Breast epithelium (tissue), 4 donors: Measurements from ENCODE around the gene TRPV6. TPM values are rescaled to one million over a fixed set of nuclear protein-coding genes. Genes with fewer than 3 reads are reported as not detected.

ENCODE experiments used
- DNase-seq, 2 donors: peaks; one replicate each; pipeline ENCODE4 v3.0.0-alpha.2; 2019; ENCODE audit warnings: low spot score in 2 of 2
- H3K27ac ChIP-seq, 2 donors: fragments of 200-600 bp; sonication (generic) in 1 of 2; one replicate each; pipeline ENCODE4 v1.5.1; 2016 to 2019; ENCODE audit warnings: mild to moderate bottlenecking in 1 of 2
- H3K27me3 ChIP-seq, 2 donors: fragments of 200-600 bp; sonication (generic) in 1 of 2; one replicate each; pipeline versions ENCODE4 v1.5.1 to v1.6.0; 2017 to 2019; ENCODE audit warnings: control low read depth in 1 of 2, mild to moderate bottlenecking in 1 of 2
- H3K36me3 ChIP-seq: fragments of 200-600 bp; one replicate; pipeline ENCODE4 v1.5.1; 2019
- H3K4me1 ChIP-seq, 2 donors: fragments of 200-600 bp; sonication (generic); one replicate each; pipeline ENCODE4 v1.5.1; 2016 to 2019; ENCODE audit warnings: control low read depth in 1 of 2
- H3K4me3 ChIP-seq, 3 donors: fragments of 200-600 bp; sonication (generic); 1 replicate in 2 of 3; 2 replicates in 1 of 3; pipeline ENCODE4 v1.5.1; 2016 to 2019; ENCODE audit warnings: mild to moderate bottlenecking in 3 of 3, moderate library complexity in 2 of 3
- H3K9me3 ChIP-seq, 2 donors: fragments of 200-600 bp; sonication (generic) in 1 of 2; one replicate each; pipeline ENCODE4 v1.5.1; 2016 to 2019; ENCODE audit warnings: control low read depth in 1 of 2
- CTCF ChIP-seq, 3 donors: fragments of 450-650 bp; IDR thresholded peaks; one replicate each; pipeline ENCODE4 v1.5.1; 2016 to 2017; ENCODE audit warnings: antibody characterized with exemption in 3 of 3, mild to moderate bottlenecking in 3 of 3, moderate library complexity in 3 of 3
- POLR2A ChIP-seq: fragments of 450-650 bp; IDR thresholded peaks from one replicate; pipeline ENCODE4 v1.6.1; 2016; ENCODE audit warnings: antibody characterized with exemption, mild to moderate bottlenecking, moderate library complexity
- POLR2AphosphoS5 ChIP-seq, 3 donors: sonication (generic); formaldehyde crosslinking; IDR thresholded peaks; one replicate each; pipeline ENCODE4 v1.6.1; 2017; ENCODE audit warnings: antibody characterized with exemption in 3 of 3
- intact Hi-C: fragments of 100-400 bp; cut with DNase I; formaldehyde crosslinking; loops from one replicate; pipeline ENCODE4 v1.15.1; 2023; ENCODE audit warnings: low total_unique reads
- total RNA-seq, 3 donors: library from RNA; depleted of rRNA; stranded (reverse); fragments of >200 nt; gene quantifications; one replicate each; pipeline ENCODE4 v1.1.0, GENCODE V29; 2016

TRPV6 gene
- total RNA-seq, 3 donors from 2014 or later: under 0.01 to 19.8 (median 13.4) TPM

GRCh38 chr7:142896741-142897379 lies 11.3 kb upstream of the TRPV6 start:
- no peak overlapping the region for H3K27ac ChIP-seq
- DNase-seq: no peak
- intact Hi-C loops: no loop called here
- TF ChIP-seq CTCF (IDR thresholded peaks at IDR 0.05) (no peak), POLR2AphosphoS5 (IDR thresholded peaks at IDR 0.05) (no peak), POLR2A (no peak)
- no peak overlapping the region for H3K4me3 ChIP-seq
- H3K36me3 ChIP-seq: no peaks in the 10 kb centered on the region
- no peaks in the 10 kb centered on the region for H3K9me3 ChIP-seq
- H3K27me3 ChIP-seq: no peaks in the 10 kb centered on the region
- no peaks in the 10 kb centered on the region for H3K4me1 ChIP-seq

DNA sequence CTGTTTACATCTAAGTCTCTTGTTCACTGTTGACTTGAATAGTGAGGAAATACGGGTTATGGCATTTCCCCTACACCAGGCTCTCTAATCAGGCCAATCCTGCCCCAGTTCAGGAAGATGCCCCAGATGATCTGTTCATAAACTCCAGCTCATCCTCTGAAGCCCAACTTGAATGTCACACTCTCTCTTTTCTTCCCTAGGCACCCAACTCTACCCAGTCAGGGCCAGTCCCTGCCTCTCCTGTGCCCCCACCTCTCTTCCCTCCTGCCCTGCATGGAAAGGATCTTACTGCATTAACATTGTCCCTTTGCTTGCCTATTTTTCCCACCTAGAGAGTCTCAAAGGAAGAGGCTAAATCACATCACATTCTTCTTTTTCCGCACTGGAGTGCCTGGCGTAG lies 10.6 kb upstream of the TRPV6 start:
- intact Hi-C loops: no loop called here
- no peak for TF ChIP-seq POLR2A
- no peak for TF ChIP-seq CTCF (IDR thresholded peaks at IDR 0.05)
- no peak overlapping the region for H3K27ac ChIP-seq
- DNase-seq: no peak
- H3K4me3 ChIP-seq: no peak overlapping the region
- H3K9me3 ChIP-seq: no peaks in the 10 kb centered on the region
- H3K4me1 ChIP-seq: no peaks in the 10 kb centered on the region
- no peaks in the 10 kb centered on the region for H3K36me3 ChIP-seq
- H3K27me3 ChIP-seq: no peaks in the 10 kb centered on the region

- intact Hi-C loops: no loop called here
- H3K27me3 ChIP-seq: no peaks in the 10 kb centered on the region
- H3K4me3 ChIP-seq: no peak overlapping the region
- no peak overlapping the region for H3K27ac ChIP-seq
- H3K9me3 ChIP-seq: no peaks in the 10 kb centered on the region
- H3K4me1 ChIP-seq: no peaks in the 10 kb centered on the region
- TF ChIP-seq POLR2AphosphoS5 (IDR thresholded peaks at IDR 0.05) (no peak), CTCF (IDR thresholded peaks at IDR 0.05) (no peak), POLR2A (no peak)
- no peak for DNase-seq
- H3K36me3 ChIP-seq: no peaks in the 10 kb centered on the region
Observed at GRCh38 chr7:142894985-142895593, 9.5 kb upstream of the TRPV6 start.

- no peaks in the 10 kb centered on the region for H3K36me3 ChIP-seq
- intact Hi-C loops: no loop called here
Observed at GRCh38 chr7:142894112-142894984, 8.8 kb upstream of the TRPV6 start.

More at GRCh38 chr7:142894112-142894984, 8.8 kb upstream of the TRPV6 start:
- no peaks in the 10 kb centered on the region for H3K4me1 ChIP-seq
- no peak overlapping the region for H3K27ac ChIP-seq
- no peaks in the 10 kb centered on the region for H3K9me3 ChIP-seq
- H3K27me3 ChIP-seq: no peaks in the 10 kb centered on the region
- no peak for TF ChIP-seq POLR2A
- no peak for TF ChIP-seq CTCF (IDR thresholded peaks at IDR 0.05)
- no peak for TF ChIP-seq POLR2AphosphoS5 (IDR thresholded peaks at IDR 0.05)
- peak in 1 of 2 donors; percentile 11 for DNase-seq
- H3K4me3 ChIP-seq: no peak overlapping the region
